Occipital lobe (tissue), 2 donors: ENCODE data around the gene PRSS56. TPM values are rescaled to one million over a fixed set of nuclear protein-coding genes. Genes with fewer than 3 reads are reported as not detected.
"Not testable (repeated sequence)": the region's sequence is repeated elsewhere in the genome, so short reads cannot be mapped to it uniquely, and the experiment has no call there.

ENCODE experiments used
- DNase-seq: peaks from one replicate; lab custom pipeline; 2025; lab: John Stamatoyannopoulos, UW
- total RNA-seq: library from RNA; depleted of rRNA; stranded (reverse); fragments of >200 nt; gene quantifications from one replicate; pipeline ENCODE4 v1.2.3, GENCODE V29; 2014

The PRSS56 gene
- total RNA-seq, 1 donor from 2014 or later = not detected

DNA sequence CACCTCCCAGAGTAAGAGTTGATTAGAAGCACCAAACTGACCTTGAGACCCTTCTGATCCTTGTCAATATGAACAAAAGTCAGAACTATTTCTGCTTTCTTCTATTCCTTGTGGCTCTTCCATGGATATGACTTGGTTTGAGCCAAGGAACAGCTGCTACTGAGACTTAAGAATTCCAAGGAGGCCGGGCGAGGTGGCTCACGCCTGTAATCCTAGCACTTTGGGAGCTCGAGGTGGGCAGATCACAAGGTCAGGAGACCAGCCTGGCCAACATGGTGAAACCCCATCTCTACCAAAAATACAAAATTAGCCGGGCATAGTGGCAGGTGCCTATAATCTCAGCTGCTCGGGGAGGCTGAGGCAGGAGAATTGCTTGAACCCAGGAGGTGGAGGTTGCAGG is 50.3 kb downstream of the PRSS56 start:
- DNase-seq = not testable (repeated sequence)

- no peak for DNase-seq
Measured at GRCh38 chr2:232571026-232571474, 50.9 kb downstream of the PRSS56 start.

DNA sequence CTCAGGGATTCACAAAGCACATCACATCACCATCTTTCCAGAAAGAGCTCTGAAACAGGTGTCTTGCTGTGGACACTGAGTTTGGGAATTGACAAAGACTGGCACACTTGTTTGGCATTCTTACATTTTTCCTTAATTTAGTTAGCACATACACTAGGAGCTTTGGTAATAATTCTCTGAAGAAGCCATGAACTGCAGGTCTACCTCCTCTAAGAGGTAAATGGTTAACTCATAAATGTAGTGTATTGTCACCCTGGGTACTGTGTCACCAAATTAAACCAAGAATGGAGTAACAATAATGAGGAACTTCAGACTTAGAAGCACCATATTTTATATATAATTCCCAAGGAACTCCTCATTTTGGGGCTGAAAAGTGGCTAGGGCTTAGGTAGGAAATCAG is 52.9 kb downstream of the PRSS56 start:
- no peak for DNase-seq

DNA sequence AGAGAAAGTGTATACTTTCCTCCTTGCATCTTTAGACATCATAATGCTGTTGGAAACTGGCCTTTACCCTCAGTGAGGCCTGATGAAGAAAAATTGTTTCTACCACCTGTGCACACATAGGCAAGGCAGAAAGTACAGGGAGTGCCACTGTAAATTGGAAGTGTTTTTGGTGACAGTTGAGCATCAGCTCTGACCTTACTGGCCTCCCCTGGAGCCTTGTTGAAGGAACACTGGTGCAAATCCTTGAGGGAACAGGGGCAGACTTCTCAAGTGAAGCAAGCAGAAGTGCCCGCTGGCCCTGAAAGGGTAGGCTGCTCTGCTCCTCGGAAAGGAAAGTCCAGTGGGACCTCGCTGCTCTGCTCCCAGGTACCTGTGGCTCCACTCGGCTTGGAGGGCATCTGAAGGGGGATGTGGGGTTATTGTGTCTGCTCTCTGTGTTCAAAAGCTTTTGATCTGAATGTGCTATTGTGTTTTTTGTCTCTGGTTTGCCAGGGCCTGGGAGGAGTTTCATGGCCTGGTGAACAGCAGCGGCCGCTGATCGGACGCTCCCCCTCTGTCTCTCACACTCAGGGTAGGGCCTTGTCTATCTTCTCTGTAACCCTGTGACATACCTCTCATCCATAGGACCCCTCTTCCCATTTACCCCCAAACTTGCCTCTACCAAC is 53.7 kb downstream of the PRSS56 start:
- DNase-seq = no peak

- no peak for DNase-seq
Measured at GRCh38 chr2:232574674-232575403, 54.7 kb downstream of the PRSS56 start.

Other genes starting within 250 kb of the PRSS56 start
- gene ALPP, start 141.6 kb upstream of the PRSS56 start, total RNA-seq = not detected
- gene ALPG, start 113.5 kb upstream of the PRSS56 start, total RNA-seq = not detected
- gene ALPI, start 64.2 kb upstream of the PRSS56 start, total RNA-seq = not detected
- gene ECEL1, start 32.6 kb upstream of the PRSS56 start, total RNA-seq = 1.2 TPM
- not detected for gene CHRND, start 5.8 kb downstream of the PRSS56 start, total RNA-seq
- gene CHRNG, start 19.3 kb downstream of the PRSS56 start, total RNA-seq = 0.16 TPM
- gene TIGD1, start 30.2 kb downstream of the PRSS56 start, total RNA-seq = 11.2 TPM
- gene EIF4E2, start 30.3 kb downstream of the PRSS56 start, total RNA-seq = 38.1 TPM
- 1.1 TPM for gene EFHD1, start 113.2 kb downstream of the PRSS56 start, total RNA-seq
- 111 TPM for gene GIGYF2, start 176.9 kb downstream of the PRSS56 start, total RNA-seq